B cell (primary cell): ENCODE results near the gene BFSP1.

Experiments
- CTCF ChIP-seq: fragments of 200-600 bp; IDR thresholded peaks from one replicate; pipeline ENCODE4 v1.8.0; 2022; ENCODE audit warnings: antibody characterized with exemption, mild to moderate bottlenecking
- EZH2 ChIP-seq: IDR thresholded peaks from 2 replicates; pipeline ENCODE4 v1.6.1; 2012; ENCODE audit warnings: borderline replicate concordance, low read depth, mild to moderate bottlenecking, moderate library complexity, low read length; ENCODE audit not compliant: insufficient read depth, poor library complexity, severe bottlenecking

DNA sequence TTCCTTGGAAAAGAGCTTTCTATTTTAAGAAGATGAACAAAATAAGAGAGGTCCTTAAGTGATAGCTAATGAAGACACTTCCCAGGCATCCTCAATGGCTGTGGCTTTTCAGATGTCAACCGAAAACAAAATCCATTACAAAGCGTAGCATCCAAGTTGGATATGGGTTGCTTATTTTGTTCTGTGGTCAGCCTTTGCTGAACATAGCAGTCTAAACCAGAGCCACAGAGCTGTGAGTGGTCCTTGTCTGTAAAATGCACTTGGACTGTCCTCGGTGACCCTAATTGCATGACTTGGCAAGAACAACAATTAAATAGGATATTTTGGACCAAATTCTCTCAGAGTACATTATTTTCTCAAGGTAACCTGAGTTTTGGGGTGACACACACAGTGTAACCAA, 10.4 kb upstream of the BFSP1 start:
- TF ChIP-seq CTCF (no peak), EZH2 (no peak)
